Measurements from ENCODE around the gene ANO6.

GRCh38 chr12:45329702-45330101 lies 113.8 kb downstream of the ANO6 start:
- no peak for TF ChIP-seq EZH2phosphoT487 (IDR thresholded peaks at IDR 0.05)
- no peak for TF ChIP-seq CTCF (IDR thresholded peaks at IDR 0.05)

Measured in neural progenitor cell (in vitro differentiated cells).